GM19452 (cell line): ENCODE measurements around the gene AREL1.
"Not testable (repeated sequence)": the region's sequence is repeated elsewhere in the genome, so short reads cannot be mapped to it uniquely, and the experiment has no call there.

Source experiments
- ATAC-seq: cut with Tn5 transposase; IDR thresholded peaks from one replicate; pipeline ENCODE4 v1.9.1; 2021; ENCODE audit not compliant: unreplicated experiment

AREL1 gene, protein sequence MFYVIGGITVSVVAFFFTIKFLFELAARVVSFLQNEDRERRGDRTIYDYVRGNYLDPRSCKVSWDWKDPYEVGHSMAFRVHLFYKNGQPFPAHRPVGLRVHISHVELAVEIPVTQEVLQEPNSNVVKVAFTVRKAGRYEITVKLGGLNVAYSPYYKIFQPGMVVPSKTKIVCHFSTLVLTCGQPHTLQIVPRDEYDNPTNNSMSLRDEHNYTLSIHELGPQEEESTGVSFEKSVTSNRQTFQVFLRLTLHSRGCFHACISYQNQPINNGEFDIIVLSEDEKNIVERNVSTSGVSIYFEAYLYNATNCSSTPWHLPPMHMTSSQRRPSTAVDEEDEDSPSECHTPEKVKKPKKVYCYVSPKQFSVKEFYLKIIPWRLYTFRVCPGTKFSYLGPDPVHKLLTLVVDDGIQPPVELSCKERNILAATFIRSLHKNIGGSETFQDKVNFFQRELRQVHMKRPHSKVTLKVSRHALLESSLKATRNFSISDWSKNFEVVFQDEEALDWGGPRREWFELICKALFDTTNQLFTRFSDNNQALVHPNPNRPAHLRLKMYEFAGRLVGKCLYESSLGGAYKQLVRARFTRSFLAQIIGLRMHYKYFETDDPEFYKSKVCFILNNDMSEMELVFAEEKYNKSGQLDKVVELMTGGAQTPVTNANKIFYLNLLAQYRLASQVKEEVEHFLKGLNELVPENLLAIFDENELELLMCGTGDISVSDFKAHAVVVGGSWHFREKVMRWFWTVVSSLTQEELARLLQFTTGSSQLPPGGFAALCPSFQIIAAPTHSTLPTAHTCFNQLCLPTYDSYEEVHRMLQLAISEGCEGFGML

DNA sequence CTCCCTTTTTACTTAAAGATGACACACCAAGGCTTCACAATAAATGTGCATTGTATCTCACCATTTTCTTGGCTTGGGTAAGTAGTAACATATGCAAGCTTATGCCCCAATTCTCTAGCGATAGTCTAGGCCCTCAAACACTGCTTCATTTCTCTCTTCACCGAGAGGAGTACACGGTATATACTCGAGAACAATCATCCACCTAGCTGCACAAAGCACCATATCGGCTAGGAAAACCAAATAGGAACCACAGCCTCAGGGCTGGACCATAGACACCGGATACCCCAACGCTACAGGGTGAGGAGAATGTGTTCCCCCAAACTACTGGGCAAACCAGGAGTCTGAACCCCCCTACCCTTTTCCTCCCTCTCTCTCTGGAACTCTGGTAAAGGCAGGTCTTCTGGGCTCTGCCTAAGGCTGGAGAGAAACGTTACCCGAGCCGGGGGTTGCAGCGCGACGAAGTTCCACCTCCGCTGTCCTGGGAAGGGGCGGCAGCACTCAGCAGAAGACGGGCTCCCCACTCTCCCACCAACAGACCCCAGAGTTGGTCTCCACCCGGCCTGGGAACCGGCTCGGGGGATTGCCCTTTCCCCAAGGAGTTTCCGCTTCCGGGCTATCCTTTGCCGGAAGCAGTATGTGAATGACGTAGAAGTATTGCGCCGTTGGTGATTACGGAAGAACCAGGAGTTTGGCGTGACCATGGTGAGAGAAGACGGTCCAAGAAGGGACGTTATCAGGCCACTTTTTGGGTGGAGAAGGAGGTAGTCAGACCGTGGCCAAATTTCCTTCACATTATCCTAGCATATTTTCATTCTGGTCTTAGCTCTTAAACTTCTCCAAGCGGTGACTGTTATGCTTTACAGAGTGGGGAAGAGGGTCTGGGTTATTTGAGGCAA, at the start of gene AREL1, which contains the start of gene FCF1:
AREL1 (minus strand) TSS at position 582 of the 896 bp plus-strand sequence. CDS start 27,465 bp downstream, outside the sequence.
FCF1 (plus strand) TSS at position 646 of the 896 bp plus-strand sequence; CDS start at position 700, 54 bp downstream.
- ATAC-seq, result peak; percentile 90

DNA sequence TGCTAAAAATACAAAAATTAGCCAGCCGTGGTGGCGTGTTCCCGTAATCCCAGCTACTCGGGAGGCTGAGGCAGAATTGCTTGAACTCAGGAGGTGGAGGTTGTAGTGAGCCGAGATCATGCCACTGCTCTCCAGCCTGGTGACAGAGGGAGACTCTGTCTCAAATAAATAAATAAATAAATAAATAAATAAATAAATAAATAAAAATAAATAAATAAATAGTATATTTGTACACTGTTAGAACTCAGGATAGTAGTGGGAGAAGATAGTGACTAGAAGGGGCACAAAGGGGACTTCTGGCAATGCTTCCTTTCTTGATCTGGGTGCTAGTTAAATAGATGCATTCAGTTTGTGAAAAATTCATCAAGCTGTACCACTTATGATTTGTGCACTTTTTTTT, 45.6 kb upstream of the AREL1 start:
- ATAC-seq, result not testable (repeated sequence)

GRCh38 chr14:74756326-74756725, 43.4 kb upstream of the AREL1 start:
- ATAC-seq, result no peak

DNA sequence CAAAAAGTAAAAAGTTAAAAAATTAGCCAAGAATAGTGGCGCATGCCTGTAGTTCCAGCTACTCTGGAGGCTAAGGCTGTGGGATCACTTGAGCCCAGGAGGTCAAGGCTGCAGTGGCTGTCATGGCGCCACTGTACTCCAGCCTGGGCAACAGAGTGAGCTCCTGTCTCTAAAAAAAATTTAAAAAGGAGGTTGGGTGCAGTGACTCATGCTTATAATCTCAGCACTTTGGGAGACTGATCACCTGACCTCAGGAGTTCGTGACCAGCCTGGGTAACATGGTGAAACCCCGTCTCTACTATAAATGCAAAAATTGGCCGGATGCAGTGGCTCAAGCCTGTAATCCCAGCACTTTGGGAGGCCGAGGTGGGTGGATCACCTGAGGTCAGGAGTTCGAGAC, 42.0 kb upstream of the AREL1 start:
- ATAC-seq, result no peak

GRCh38 chr14:74754157-74754556, 41.3 kb upstream of the AREL1 start:
- no peak for ATAC-seq

GRCh38 chr14:74747237-74747636, 34.4 kb upstream of the AREL1 start:
- no peak for ATAC-seq

DNA sequence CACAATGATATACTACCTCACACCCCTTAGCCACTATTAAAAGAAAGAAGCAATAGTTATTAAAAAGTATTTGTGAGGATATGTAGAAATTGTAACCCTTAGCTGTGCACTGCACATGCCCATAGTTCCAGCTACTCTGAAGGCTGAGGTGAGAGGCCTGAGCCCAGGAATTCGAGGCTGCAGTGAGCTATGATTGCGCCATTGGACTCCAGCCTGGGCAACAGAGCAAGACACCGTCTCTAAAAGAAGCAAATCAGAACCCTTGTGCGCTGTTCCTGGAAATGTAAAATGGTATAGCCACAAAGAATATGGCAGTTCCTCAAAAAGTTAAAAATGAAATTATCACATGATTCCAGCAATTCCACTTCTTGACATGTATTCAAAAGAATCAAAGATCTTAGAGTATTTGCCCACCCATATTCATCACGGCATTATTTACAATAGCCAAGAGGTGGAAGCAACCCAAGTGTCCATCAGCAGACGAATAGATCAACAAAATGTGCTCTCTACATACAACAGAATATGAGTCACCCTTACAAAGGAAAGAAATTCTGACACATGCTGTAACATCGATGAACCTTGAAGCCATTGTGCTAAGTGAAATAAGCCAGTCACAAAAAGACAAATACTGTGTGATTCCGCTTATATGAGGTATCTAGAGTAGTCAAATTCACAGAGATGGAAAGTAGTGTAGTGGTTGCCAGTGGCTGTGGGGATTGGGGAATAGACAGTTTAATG, 26.6 kb upstream of the AREL1 start:
- ATAC-seq, result no peak

DNA sequence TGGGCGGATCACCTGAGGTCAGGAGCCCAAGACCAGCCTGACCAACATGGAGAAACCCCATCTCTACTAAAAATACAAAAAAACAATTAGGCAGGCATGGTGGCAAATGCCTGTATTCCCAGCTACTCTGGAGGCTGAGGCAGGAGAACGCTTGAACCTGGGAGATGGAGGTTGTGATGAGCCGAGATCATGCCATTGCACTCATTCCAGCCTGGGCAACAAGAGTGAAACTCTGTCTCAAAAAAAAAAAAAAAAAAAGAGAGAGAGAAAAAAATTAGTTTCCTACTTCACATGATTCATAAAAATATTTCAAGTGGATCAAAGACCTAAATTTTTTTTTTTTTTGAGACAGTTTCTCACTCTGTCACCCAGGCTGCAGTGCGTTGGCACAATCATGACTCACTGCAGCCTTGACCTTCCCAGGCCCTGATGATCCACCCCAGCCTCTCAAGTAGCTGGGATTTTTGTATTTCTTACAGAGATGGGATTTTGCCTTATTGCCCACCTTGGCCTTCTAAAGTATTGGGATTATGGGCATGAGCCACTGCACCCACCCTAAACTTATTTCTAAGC, 25.0 kb upstream of the AREL1 start:
- no peak for ATAC-seq

- no peak for ATAC-seq
Measured at GRCh38 chr14:74735125-74735524, 22.2 kb upstream of the AREL1 start.

- no peak for ATAC-seq
Measured at GRCh38 chr14:74733221-74733620, 20.3 kb upstream of the AREL1 start.

DNA sequence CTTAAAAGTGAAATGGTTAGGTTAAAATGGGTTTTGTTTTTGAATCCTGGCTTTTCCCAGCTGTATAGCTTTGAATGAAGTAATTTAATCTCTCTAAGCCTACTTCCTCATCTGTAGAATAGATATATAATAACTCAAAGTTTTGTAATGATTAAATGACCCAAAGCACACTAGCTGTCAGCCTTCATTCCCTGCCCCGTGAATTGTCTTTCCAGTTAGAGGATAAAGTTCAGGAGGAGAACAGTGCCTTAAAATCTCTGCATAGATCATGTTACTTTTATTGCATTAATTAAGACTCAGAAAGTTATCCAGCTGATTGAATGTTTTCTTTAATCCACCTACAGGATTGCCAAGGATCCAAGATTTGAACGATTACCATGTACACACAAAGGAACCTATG, 19.5 kb upstream of the AREL1 start:
- ATAC-seq, result no peak

DNA sequence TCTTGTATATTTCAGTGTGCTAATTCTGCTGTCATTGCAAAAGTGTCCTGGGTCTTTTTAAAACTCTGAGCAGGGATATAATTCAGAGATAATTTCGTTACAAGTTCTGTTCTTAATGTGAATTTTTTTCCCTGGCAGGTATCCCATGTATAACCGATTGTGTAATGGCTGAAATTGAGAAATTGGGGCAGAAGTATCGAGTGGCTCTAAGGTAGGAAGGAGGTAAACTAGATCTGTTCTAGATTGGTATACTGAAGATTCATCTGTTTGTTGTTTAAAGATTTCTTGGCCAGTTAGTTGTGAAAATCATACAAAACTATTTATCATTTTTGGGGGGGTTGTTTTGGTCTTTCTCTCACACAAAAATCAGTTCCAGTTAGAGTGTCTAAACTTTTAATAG, 10.3 kb upstream of the AREL1 start:
- ATAC-seq, result no peak

DNA sequence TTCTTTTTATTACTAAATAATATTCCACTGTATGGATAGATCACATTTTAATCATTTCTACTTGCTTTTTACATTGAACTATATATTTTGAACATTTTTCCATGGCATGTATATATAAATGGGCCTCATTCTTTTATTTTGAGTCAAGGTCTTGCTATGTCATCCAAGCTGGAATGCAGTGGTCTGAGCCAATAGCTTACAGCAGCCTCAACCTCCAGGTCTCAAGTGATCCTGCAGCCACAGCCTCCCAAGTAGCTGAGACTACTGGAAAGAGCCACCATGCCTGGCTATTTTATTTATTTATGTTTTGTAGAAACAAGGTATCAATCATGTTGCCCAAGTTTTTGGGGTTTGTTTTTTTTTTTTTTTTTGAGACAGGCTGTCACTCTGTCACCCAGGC, 7.6 kb upstream of the AREL1 start:
- ATAC-seq, result no peak

DNA sequence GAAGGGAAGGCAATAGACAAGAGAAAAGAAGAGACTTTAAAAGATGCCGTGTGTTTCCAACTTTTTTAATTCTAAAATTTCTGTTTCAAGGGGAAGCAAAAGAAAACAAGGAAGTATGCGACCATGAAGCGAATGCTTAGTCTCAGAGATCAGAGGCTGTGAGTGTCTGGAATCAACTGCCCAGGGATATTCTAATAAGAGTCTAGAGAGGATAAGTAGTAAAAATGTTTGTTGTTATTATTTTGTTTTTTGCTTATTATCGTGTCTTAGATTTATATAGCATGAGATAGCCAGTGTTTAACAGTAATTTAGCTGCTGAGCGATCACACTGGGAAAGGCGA, 485 bp upstream of the AREL1 start:
- ATAC-seq, result no peak

DNA sequence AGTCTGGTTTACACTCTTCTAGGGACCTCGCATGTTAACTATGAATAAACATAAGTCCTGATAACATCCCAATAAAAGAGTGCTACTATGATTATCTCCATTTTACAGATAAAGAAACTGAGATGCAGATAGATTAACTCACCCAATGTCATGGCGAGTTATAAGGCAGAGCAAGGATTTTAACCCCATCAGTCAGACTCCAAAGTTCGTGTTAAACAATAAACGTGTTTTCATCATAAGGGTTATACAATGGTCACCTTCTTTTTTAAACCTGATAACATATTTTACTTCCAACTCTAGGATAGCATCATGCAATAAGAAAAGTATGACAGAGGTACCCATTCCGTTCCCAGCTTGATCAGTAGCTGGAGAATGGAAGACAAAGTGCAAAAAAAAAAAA, 1.2 kb downstream of the AREL1 start:
- no peak for ATAC-seq

DNA sequence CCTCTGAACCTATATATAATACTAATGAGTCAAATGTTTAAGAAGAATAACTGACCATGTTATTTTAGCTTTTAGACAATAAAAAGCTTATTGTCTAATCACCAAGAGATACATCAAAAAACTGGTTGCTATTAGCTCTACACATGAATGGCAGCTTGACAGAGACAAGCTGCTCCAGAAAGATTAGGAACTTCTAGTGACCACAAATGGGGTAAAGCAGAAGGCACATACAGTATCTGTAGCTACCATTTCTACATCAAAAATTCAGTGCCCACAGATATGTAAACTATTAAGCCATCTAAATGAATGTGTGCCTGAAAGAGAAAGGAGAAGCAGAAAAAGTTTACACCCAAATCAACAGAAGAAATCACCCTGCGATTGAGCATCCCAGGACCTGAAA, 2.4 kb downstream of the AREL1 start:
- ATAC-seq, result no peak

GRCh38 chr14:74705613-74706500, 7.0 kb downstream of the AREL1 start:
- ATAC-seq, result no peak

DNA sequence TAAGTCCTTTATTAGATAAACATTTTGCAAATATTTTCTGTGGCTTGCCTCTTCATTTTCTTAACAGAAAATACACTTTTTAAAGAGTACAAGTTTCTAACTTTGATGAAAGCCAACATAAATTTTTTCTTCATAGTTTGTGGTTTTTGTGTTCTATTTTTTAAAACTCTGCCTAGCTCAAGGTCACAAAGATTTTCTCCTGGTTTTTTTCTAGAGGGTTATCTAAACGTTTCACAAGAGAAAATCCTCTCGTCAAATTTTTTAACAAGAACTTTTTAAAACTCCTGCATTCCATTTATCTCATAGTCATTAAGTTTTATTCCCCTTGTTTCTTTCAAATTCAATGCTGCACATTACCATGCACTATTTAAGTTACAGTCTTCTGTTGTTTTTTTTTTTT, 8.2 kb downstream of the AREL1 start:
- no peak for ATAC-seq

DNA sequence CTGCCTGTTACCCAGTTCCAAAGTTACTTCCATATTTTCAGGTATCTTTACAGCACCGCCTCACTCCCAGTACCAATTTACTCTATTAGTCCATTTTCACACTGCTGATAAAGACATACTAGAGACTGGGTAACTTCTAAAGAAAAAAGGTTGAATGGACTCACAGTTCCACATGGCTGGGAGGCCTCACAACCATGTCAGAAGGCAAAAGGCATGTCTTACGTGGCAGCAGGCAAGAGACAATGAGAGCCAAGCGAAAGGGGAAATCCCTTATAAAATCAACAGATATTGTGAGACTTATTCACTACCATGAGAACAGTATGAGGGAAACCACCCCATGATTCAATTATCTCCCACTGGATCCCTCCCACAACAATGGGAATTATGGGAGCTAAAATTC, 9.8 kb downstream of the AREL1 start:
- ATAC-seq, result no peak
